PC-9 (cell line): ENCODE data around the gene MAP2K6. TPM values are rescaled to one million over a fixed set of nuclear protein-coding genes. Genes with fewer than 3 reads are reported as not detected.

ENCODE experiments used
- BruUV-seq: library from RNA; stranded (reverse); fragments of 400-500 nt; replicated peaks from 2 replicates; lab custom pipeline; 2021; lab: Mats Ljungman, UMichigan
- CTCF ChIA-PET: fragments of 300-600 bp; sonication (Branson Sonifier 250); formaldehyde crosslinking; loops from one replicate; lab custom pipeline; 2022; ENCODE audit warnings: antibody characterized with exemption; lab: Charles Lee
- POLR2A ChIA-PET: fragments of 300-600 bp; sonication (Branson Sonifier 250); formaldehyde crosslinking; loops from one replicate; lab custom pipeline; 2022; ENCODE audit warnings: antibody characterized with exemption; ENCODE audit not compliant: unreplicated experiment; lab: Charles Lee
- DNase-seq, 2 experiments: peaks; one replicate each; pipeline versions ENCODE4 v3.0.0 to v3.0.0-alpha.2; 2015 to 2022; ENCODE audit warnings: mixed read lengths in 1 of 2
- H2AFZ ChIP-seq: fragments of 200-600 bp; sonication (generic); 2 replicates; pipeline ENCODE4 v1.8.1; 2017; ENCODE audit warnings: antibody characterized with exemption
- H3F3A ChIP-seq: fragments of 200-600 bp; sonication (generic); 2 replicates; pipeline ENCODE4 v1.8.1; 2017; ENCODE audit warnings: antibody characterized with exemption, mild to moderate bottlenecking, low read depth; ENCODE audit not compliant: insufficient read depth
- H3K27ac ChIP-seq: fragments of 200-600 bp; sonication (generic); 2 replicates; pipeline ENCODE4 v1.6.1; 2016; ENCODE audit warnings: mixed run types
- H3K27me3 ChIP-seq: fragments of 200-600 bp; sonication (generic); 2 replicates; pipeline ENCODE4 v1.6.1; 2016; ENCODE audit warnings: low read depth, mixed run types; ENCODE audit not compliant: insufficient read depth
- H3K36me3 ChIP-seq: fragments of 200-600 bp; sonication (generic); 2 replicates; pipeline ENCODE4 v1.6.1; 2016; ENCODE audit warnings: low read depth, mixed run types
- H3K4me1 ChIP-seq: fragments of 200-600 bp; sonication (generic); replicated peaks from 2 replicates; pipeline ENCODE4 v1.6.1; 2016; ENCODE audit warnings: mixed run types; ENCODE audit not compliant: insufficient read depth
- H3K4me2 ChIP-seq: fragments of 200-600 bp; sonication (generic); 2 replicates; pipeline ENCODE4 v1.6.1; 2017; ENCODE audit warnings: mixed run types
- H3K4me3 ChIP-seq: fragments of 200-600 bp; sonication (generic); 2 replicates; pipeline ENCODE4 v1.6.1; 2016; ENCODE audit warnings: mixed run types
- H3K79me2 ChIP-seq: fragments of 200-600 bp; sonication (generic); 2 replicates; pipeline ENCODE4 v1.6.1; 2017; ENCODE audit warnings: low read depth, mixed run types
- H3K9me2 ChIP-seq: fragments of 200-600 bp; sonication (generic); 2 replicates; pipeline ENCODE4 v1.8.1; 2017; ENCODE audit warnings: mild to moderate bottlenecking; ENCODE audit not compliant: insufficient read depth
- H3K9me3 ChIP-seq: fragments of 200-600 bp; sonication (generic); 2 replicates; pipeline ENCODE4 v1.8.1; 2016; ENCODE audit warnings: low read depth; ENCODE audit not compliant: insufficient read depth
- H4K20me1 ChIP-seq: fragments of 200-600 bp; sonication (generic); 2 replicates; pipeline ENCODE4 v1.8.1; 2017; ENCODE audit not compliant: insufficient read depth
- EZH2 ChIP-seq: fragments of 200-600 bp; sonication (generic); IDR thresholded peaks from 2 replicates; pipeline ENCODE4 v1.8.0; 2017; ENCODE audit warnings: antibody characterized with exemption, low read depth
- intact Hi-C: fragments of 100-400 bp; cut with micrococcal nuclease; formaldehyde crosslinking; loops from one replicate; pipeline ENCODE4 v1.10.0; 2022; ENCODE audit not compliant: unreplicated experiment
- total RNA-seq: library from RNA; stranded (reverse); gene quantifications from 2 replicates; pipeline ENCODE4 v1.2.3, GENCODE V29; 2021
- TF ChIP-seq, protein P1 (sequence below): fragments of 200-600 bp; sonication (generic); conservative IDR thresholded peaks from 2 replicates; pipeline ENCODE4 v1.6.1; 2017; ENCODE audit warnings: mixed run types, antibody characterized with exemption, mild to moderate bottlenecking, moderate library complexity

Gene MAP2K6
- total RNA-seq, 1 experiment from 2014 or later: 1.6 TPM

GRCh38 chr17:69445132-69445531 lies 30.6 kb downstream of the MAP2K6 start:
- no peaks in the 10 kb centered on the region for H3K79me2 ChIP-seq
- no peaks in the 10 kb centered on the region for H4K20me1 ChIP-seq
- H3K27me3 ChIP-seq: no peaks in the 10 kb centered on the region
- ChIA-PET POLR2A (no interaction called here), CTCF (no interaction called here)
- no peak overlapping the region for H2AFZ ChIP-seq
- BruUV-seq: no TSS peak
- no peaks in the 10 kb centered on the region for H3F3A ChIP-seq
- H3K9me3 ChIP-seq: no peaks in the 10 kb centered on the region
- DNase-seq: no peak
- H3K4me2 ChIP-seq: no peak overlapping the region
- no peaks in the 10 kb centered on the region for H3K36me3 ChIP-seq
- no peak overlapping the region for H3K27ac ChIP-seq
- no peaks in the 10 kb centered on the region for H3K4me1 ChIP-seq
- intact Hi-C loops: no loop called here
- TF ChIP-seq, protein P1, sequence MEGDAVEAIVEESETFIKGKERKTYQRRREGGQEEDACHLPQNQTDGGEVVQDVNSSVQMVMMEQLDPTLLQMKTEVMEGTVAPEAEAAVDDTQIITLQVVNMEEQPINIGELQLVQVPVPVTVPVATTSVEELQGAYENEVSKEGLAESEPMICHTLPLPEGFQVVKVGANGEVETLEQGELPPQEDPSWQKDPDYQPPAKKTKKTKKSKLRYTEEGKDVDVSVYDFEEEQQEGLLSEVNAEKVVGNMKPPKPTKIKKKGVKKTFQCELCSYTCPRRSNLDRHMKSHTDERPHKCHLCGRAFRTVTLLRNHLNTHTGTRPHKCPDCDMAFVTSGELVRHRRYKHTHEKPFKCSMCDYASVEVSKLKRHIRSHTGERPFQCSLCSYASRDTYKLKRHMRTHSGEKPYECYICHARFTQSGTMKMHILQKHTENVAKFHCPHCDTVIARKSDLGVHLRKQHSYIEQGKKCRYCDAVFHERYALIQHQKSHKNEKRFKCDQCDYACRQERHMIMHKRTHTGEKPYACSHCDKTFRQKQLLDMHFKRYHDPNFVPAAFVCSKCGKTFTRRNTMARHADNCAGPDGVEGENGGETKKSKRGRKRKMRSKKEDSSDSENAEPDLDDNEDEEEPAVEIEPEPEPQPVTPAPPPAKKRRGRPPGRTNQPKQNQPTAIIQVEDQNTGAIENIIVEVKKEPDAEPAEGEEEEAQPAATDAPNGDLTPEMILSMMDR: no peak
- no peak for TF ChIP-seq EZH2
- no peak overlapping the region for H3K4me3 ChIP-seq
- H3K9me2 ChIP-seq: no peaks in the 10 kb centered on the region

GRCh38 chr17:69447726-69448125 lies 33.2 kb downstream of the MAP2K6 start:
- POLR2A ChIA-PET: no interaction called here
- Histone ChIP-seq H3K79me2 (no peaks in the 10 kb centered on the region), H3F3A (no peaks in the 10 kb centered on the region), H3K4me2 (no peak overlapping the region), H3K27ac (no peak overlapping the region), H3K4me1 (no peaks in the 10 kb centered on the region), H2AFZ (no peak overlapping the region), H3K9me3 (no peaks in the 10 kb centered on the region), H4K20me1 (no peaks in the 10 kb centered on the region), H3K27me3 (no peaks in the 10 kb centered on the region), H3K36me3 (no peaks in the 10 kb centered on the region), H3K9me2 (no peaks in the 10 kb centered on the region), H3K4me3 (no peak overlapping the region)
- intact Hi-C loops: no loop called here
- TF ChIP-seq, protein P1: no peak
- no peak for TF ChIP-seq EZH2
- CTCF ChIA-PET: no interaction called here
- no peak for DNase-seq
- no TSS peak for BruUV-seq

DNA sequence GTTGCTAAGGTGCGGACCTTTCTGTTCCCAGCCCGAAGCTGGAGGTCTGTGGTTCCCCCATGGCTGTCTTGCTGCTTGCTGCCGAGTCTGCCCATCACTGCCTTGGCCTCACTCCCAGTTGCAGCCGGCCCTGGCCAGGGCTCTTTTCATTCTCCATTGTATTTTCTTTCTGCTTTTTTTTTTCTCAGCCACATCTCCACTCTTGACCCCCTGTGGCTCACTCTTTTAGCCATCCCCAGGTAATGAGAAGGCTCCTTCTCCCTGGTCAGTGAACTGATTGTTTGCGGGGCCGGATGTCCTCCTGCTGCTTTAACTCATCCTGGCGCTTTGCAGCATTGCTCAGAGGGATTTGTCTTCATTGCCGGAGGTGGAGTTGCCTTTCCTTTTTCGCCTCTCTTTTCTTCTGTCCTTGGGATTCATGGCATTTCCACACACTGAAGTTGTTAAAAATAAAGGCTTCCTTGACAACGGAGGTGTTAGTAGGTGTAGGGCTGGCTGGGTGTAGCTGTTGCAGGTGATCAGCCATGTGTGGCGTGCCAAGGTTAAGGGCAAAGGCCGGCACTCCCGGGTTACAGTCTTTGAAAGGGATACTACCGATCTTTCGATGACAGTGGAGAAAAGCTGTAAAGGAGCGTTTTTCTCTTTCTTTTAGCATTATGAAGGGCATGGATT lies 34.1 kb downstream of the MAP2K6 start:
- no peak overlapping the region for H3K4me3 ChIP-seq
- ChIA-PET POLR2A (no interaction called here), CTCF (no interaction called here)
- H2AFZ ChIP-seq: no peak overlapping the region
- H4K20me1 ChIP-seq: no peaks in the 10 kb centered on the region
- intact Hi-C loops: no loop called here
- no peaks in the 10 kb centered on the region for H3K9me2 ChIP-seq
- H3K9me3 ChIP-seq: no peaks in the 10 kb centered on the region
- no peak overlapping the region for H3K4me2 ChIP-seq
- H3K36me3 ChIP-seq: no peaks in the 10 kb centered on the region
- no peaks in the 10 kb centered on the region for H3F3A ChIP-seq
- no peaks in the 10 kb centered on the region for H3K27me3 ChIP-seq
- no peak overlapping the region for H3K27ac ChIP-seq
- H3K79me2 ChIP-seq: no peaks in the 10 kb centered on the region
- no peak for DNase-seq
- H3K4me1 ChIP-seq: no peaks in the 10 kb centered on the region
- TF ChIP-seq EZH2: no peak
- TF ChIP-seq, protein P1: no peak
- BruUV-seq: no TSS peak
